ENCODE data around the gene ACAA2.
A peak's percentile ranks its signal among the peaks of the same experiment; 100 is the strongest.

ACAA2 gene

DNA sequence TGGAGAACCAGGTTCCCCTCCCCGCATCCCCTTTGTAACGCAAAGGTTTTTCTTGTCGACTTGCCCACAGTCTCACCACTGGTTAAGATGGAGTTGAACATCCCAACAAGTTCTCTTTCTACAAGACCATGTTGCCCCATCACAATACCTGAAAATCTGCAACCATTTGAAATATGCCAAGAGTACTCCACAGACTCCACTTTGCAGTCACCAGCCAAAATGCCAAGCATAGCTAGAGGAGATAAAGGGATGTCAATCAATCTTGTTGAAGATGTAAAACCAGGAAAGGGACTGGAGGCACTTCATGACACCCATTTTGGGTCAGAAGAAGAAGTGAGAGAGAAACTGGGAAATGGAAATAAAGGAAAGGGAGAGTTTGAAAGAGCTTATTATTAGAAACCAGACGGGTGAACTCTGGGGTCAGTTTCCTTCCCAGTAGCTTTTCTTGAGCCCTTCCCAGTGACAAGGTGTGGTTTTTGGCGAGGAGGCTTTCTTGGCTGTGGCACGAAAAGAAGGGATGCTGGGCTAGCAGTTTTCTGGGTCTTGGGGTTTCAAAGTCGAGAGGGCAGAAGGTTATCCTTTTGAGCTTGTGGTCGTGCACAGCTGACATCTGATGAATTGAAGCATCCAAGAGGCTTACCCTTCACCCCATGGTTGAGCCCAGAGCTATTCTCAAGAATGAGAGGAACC lies 79.3 kb downstream of the ACAA2 start:
- no peak for DNase-seq

DNA sequence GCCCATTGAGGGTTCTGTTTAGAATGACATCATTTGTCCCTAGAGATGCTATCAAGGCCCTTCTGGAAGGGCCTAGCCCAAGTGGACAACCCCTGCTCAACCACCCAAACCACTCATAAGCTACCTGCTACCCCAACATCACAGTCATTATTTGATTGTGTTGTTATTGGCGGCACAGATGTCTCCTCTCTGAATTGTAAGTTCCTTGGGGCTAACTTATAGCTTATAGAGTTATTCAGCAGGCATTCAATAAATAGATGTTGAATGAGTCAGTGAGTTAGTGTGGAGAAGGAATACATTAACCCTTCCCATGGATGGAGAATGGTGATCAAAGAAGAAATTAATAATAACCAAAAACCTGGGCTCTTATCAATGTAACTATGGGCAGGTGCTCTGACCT lies 80.0 kb downstream of the ACAA2 start:
- DNase-seq = peak; percentile 43

Measured in fibroblast of skin of right quadriceps (primary cell).